Large intestine (tissue), 3 donors: ENCODE results near the gene STX11. TPM values are rescaled to one million over a fixed set of nuclear protein-coding genes. Genes with fewer than 3 reads are reported as not detected.
"Not testable (repeated sequence)": the region's sequence is repeated elsewhere in the genome, so short reads cannot be mapped to it uniquely, and the experiment has no call there.

ENCODE experiments used
- DNase-seq, 2 donors: peaks; one replicate each; pipeline versions ENCODE4 v3.0.0 to v3.0.0-alpha.2; 2013
- H3K27ac ChIP-seq: one replicate; pipeline ENCODE4 v1.5.1; 2013; ENCODE audit warnings: low read length
- H3K27me3 ChIP-seq: 2 replicates; pipeline ENCODE4 v1.6.1; 2013; ENCODE audit warnings: low read length; ENCODE audit not compliant: control insufficient read depth, insufficient read depth
- H3K36me3 ChIP-seq: 2 replicates; pipeline ENCODE4 v1.6.1; 2013; ENCODE audit warnings: low read length; ENCODE audit not compliant: control insufficient read depth, insufficient read depth
- H3K4me1 ChIP-seq: one replicate; pipeline ENCODE4 v1.6.1; 2013; ENCODE audit warnings: low read length; ENCODE audit not compliant: control insufficient read depth, insufficient read depth
- H3K4me3 ChIP-seq: one replicate; pipeline ENCODE4 v1.5.1; 2013; ENCODE audit warnings: low read length
- H3K9me3 ChIP-seq: one replicate; pipeline ENCODE4 v1.6.1; 2013; ENCODE audit warnings: mild to moderate bottlenecking, low read depth, low read length, moderate library complexity; ENCODE audit not compliant: control insufficient read depth
- WGBS: methylation state at CpG from one replicate; pipeline ENCODE4 v1.1.5; 2013; ENCODE audit warnings: low lambda C conversion rate; ENCODE audit not compliant: insufficient coverage; 5-methylcytosine and 5-hydroxymethylcytosine counted together
- polyA plus RNA-seq: library from polyadenylated mRNA; unstranded; fragments of 120-200 nt; gene quantifications from one replicate; pipeline ENCODE4 v1.2.1, GENCODE V29; 2013

Gene STX11
- polyA plus RNA-seq, 1 donor, result 2.6 TPM

DNA sequence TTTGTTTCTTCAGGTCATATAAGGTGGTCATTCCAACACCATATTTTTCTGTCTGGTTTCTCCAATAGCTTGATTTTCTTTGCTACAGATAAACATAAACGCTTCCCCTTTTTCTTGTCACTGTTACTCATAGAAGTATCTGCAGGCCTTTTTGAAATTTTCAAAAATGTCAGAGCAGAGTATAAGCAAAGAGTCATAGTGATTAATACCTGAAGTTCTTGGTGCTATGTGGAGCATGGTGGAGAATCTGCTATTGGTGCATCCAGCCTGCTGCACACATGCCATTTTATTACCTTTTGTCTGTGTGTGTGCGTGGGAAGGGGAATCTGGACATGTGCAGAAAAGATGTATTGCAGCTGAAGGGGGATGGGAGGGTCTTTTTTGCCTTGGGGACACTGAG, 19.7 kb downstream of the STX11 start:
- WGBS, result 100% methylated on average over 1 of the region's 2 CpGs
- Histone ChIP-seq H3K4me3 (no peak overlapping the region), H3K9me3 (no peaks in the 10 kb centered on the region), H3K27ac (no peak overlapping the region), H3K36me3 (no peaks in the 10 kb centered on the region), H3K27me3 (no peaks in the 10 kb centered on the region), H3K4me1 (no peaks in the 10 kb centered on the region)
- DNase-seq, result no peak

DNA sequence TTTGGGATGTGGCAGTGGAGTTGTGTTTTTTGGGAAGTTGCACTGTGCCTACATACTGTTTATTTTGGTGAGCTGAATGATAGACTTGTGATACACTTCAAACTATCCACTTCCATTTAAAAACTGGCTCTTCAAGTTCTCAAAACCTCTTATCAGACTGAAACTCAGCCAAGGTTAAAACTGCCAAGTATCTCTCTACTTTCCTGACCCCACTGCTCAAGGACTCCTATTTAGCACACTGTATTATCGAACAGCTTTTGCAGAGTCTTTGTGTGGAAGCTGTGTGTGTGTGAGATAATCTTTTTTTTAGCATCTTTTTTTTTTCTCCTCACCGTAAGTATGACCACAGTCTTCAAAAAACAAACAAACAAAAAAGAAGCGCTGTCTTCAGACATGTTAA, 21.1 kb downstream of the STX11 start:
- H3K4me3 ChIP-seq, result no peak overlapping the region
- peaks cover 5% of the 10 kb centered on the region for H3K27me3 ChIP-seq
- no peaks in the 10 kb centered on the region for H3K36me3 ChIP-seq
- H3K9me3 ChIP-seq, result no peaks in the 10 kb centered on the region
- no peaks in the 10 kb centered on the region for H3K4me1 ChIP-seq
- no peak overlapping the region for H3K27ac ChIP-seq
- no peak for DNase-seq
- 71% methylated on average over 2 of the region's 3 CpGs for WGBS

DNA sequence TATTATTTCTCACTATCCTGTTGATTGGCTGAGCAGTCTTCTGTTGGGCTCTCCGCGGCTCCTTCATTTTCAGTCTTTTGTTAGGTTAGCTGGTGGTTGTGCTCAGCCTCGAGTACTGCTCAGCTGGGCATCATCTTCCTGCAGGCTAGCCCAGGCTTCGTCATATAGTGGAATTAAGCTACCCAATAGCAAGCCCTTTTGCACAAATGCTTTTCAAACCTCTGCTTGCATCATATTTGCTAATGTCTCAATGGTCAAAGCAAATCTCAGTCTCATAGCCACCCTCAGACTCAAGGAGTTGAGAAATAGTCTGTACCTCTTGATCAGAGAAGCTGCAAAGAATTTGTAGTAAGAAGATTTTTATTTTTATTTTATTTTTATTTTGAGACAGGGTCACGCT, 23.7 kb downstream of the STX11 start:
- no peaks in the 10 kb centered on the region for H3K9me3 ChIP-seq
- H3K27me3 ChIP-seq, result peaks cover 5% of the 10 kb centered on the region
- WGBS, result 80% methylated on average over 1 of the region's 5 CpGs
- no peak overlapping the region for H3K27ac ChIP-seq
- no peak overlapping the region for H3K4me3 ChIP-seq
- H3K36me3 ChIP-seq, result no peaks in the 10 kb centered on the region
- no peaks in the 10 kb centered on the region for H3K4me1 ChIP-seq
- DNase-seq, result no peak

DNA sequence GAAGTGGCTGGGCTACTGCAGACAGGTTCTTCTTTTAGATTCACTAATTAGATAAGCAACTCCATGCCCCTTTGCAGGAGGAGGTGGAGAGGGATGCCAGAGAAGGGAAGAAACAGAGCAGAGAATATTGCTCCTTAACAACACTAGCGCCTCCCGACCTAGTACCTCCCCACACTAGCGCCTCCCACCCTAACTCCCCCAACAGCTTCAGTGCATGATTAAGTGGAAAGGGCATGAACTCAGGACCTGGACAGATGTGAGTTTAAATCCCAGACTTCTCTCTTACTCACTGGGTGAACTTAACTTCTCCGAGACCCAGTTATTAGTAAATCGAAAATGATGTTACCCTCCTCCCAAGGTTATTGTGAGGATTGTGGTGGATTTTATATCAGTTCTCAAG, 25.7 kb downstream of the STX11 start:
- no peak for DNase-seq
- no peaks in the 10 kb centered on the region for H3K4me1 ChIP-seq
- no peak overlapping the region for H3K27ac ChIP-seq
- H3K9me3 ChIP-seq, result no peaks in the 10 kb centered on the region
- no peaks in the 10 kb centered on the region for H3K36me3 ChIP-seq
- peaks cover 5% of the 10 kb centered on the region for H3K27me3 ChIP-seq
- no peak overlapping the region for H3K4me3 ChIP-seq
- WGBS, result 100% methylated on average over 1 of the region's 5 CpGs

DNA sequence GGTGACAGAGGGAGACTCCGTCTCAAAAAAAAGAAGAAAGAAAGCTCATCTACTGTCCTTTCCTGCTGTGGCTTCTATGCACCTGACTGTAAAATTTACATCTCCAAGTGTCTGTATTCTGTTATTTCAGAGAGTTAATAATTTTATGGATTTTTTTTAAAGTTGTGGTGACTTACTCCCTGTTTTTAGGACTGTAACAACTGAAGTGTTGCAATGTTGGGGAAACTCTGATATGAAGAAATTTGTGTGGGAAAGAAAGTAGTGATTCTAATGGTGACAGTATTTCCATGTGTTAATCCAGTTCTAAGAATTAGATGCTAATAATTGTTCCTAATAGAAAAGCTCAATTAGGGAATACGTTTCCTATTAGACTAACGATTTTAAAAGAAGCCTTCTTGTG, 27.4 kb downstream of the STX11 start:
- DNase-seq, result no peak
- Histone ChIP-seq H3K27ac (no peak overlapping the region), H3K27me3 (peaks cover 5% of the 10 kb centered on the region), H3K4me3 (no peak overlapping the region), H3K4me1 (no peaks in the 10 kb centered on the region), H3K9me3 (no peaks in the 10 kb centered on the region), H3K36me3 (no peaks in the 10 kb centered on the region)
- WGBS, result 86% methylated on average over 2 of the region's 3 CpGs

DNA sequence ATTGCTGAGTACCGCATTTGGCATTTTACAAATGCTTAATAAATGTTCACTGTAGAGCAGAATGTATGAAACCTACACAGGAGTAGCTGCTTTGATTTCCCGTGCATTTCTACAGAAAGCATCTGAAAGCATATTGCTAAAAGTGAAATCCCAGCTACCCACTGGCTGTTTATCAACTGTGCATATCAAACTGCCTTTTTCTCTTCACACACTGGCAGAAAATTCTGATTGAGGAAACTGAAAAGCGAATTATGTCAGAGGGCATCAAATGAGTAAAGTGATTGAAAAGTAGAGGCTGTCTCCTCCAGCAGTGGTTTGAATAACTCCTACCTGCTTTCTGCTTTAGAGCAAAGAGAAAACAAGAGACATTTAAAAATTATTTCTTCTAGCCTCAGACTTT, 28.0 kb downstream of the STX11 start:
- no peaks in the 10 kb centered on the region for H3K4me1 ChIP-seq

DNA sequence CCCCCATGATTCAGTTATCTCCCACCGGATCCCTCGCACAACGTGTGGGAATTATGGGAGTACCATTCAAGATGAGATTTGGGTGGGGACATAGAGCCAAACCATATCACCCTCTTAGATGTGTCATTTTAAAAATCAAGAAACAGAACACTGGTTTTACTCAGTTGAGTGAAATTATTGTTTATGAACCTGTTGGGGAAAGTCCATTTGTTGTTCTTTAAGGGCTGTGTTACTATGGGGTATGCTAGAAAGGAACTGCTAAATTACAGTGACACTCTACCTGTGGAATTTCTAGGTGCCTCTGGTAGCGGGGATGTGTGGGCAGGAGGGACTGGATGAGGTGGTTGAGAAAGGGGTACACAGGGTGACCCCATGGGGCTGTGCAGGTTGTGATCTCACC, 28.9 kb downstream of the STX11 start:
- H3K4me3 ChIP-seq, result no peak overlapping the region
- no peak for DNase-seq
- no peaks in the 10 kb centered on the region for H3K4me1 ChIP-seq
- no peaks in the 10 kb centered on the region for H3K36me3 ChIP-seq
- no peaks in the 10 kb centered on the region for H3K9me3 ChIP-seq
- H3K27ac ChIP-seq, result no peak overlapping the region
- peaks cover 5% of the 10 kb centered on the region for H3K27me3 ChIP-seq
- WGBS, result 100% methylated on average over 1 of the region's 4 CpGs

More for the DNA sequence above, 28.0 kb downstream of the STX11 start:
- Histone ChIP-seq H3K9me3 (no peaks in the 10 kb centered on the region), H3K27me3 (peaks cover 5% of the 10 kb centered on the region), H3K27ac (no peak overlapping the region), H3K36me3 (no peaks in the 10 kb centered on the region), H3K4me3 (no peak overlapping the region)
- no peak for DNase-seq
- WGBS, result 90% methylated on average over 2 of the region's 3 CpGs

DNA sequence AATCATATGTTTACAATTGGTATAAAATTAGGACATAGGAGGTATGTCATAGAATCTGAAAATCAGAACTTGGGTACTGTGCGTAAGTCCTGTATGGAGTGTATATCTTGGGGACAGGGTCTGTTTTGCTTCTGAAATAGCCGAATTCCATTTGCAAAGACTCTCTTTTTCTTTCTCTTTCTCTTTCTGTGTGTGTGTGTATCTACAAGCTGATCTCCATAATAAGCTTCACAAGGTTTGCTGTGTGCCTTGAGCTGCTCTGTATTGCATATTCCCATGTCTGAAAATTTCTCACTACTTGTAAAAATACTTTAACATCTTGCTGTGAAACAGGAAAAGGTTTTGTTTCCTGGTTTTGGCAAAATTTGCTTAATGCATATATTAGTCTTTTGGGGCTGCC, 29.5 kb downstream of the STX11 start:
- no peaks in the 10 kb centered on the region for H3K4me1 ChIP-seq
- peaks cover 5% of the 10 kb centered on the region for H3K27me3 ChIP-seq
- H3K27ac ChIP-seq, result no peak overlapping the region
- no peak for DNase-seq
- WGBS, result no CpG with 5 or more reads among the region's 2 CpGs
- no peaks in the 10 kb centered on the region for H3K36me3 ChIP-seq
- H3K9me3 ChIP-seq, result no peaks in the 10 kb centered on the region
- no peak overlapping the region for H3K4me3 ChIP-seq

DNA sequence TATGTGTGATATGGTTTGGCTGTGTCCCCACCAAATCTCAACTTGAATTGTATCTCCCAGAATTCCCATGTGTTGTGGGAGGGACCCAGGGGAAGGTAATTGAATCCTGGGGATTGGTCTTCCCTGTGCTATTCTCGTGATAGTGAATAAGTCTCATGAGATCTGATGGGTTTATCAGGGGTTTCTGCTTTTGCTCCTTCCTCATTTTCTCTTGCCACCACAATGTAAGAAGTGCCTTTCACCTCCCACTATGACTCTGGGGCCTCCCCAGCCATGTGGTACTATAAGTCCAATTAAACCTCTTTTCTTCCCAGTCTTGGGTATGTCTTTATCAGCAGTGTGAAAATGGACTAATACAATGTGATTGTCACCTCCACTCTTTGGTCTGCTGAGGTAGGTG, 30.0 kb downstream of the STX11 start:
- H3K4me3 ChIP-seq, H3K27me3 ChIP-seq, H3K27ac ChIP-seq, H3K36me3 ChIP-seq, DNase-seq, H3K9me3 ChIP-seq, H3K4me1 ChIP-seq: not testable (repeated sequence)
- no CpG with 5 or more reads among the region's 1 CpG for WGBS

DNA sequence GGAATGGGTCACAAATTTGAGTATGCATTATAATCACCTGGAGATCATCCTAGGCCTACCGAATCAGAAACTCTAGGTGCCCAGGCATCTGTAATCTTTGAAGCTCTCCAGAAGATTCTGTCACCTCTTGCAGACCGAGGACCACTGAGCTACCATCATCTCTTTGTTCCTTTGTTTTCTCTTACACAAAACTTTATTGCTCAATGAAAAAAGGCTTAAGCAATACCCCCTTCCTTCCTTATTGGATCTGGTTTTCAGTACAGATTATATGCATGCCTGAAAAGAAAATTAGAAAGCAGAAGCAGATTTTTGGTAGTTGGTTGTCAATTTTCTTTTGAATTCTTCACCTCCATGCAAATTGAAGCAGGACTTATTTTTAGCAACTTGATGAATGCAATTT, 31.3 kb downstream of the STX11 start:
- no peaks in the 10 kb centered on the region for H3K4me1 ChIP-seq

DNA sequence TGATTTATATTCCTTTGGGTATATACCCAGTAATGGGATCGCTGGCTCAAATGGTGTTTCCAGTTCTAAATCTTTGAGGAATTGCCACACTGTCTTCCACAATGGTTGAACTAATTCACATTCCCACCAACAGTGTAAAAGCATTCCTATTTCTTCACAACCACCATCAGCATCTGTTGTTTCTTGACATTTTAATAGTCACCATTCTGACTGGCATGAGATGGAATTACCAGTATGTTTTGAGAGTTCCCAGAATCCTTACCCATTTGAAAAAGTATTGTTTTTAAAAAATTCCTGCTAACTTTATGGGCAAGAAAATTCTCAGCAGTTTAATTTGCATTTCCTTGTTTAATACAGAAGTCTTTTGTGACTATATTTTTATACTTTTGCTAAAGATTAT, 33.9 kb downstream of the STX11 start:
- no CpG with 5 or more reads among the region's 1 CpG for WGBS
- not testable (repeated sequence) for H3K36me3 ChIP-seq, H3K27ac ChIP-seq, DNase-seq, H3K4me3 ChIP-seq, H3K4me1 ChIP-seq
- H3K27me3 ChIP-seq, result peaks cover 15% of the 10 kb centered on the region
- H3K9me3 ChIP-seq, result peaks cover 10% of the 10 kb centered on the region

More for the DNA sequence above, 31.3 kb downstream of the STX11 start:
- H3K9me3 ChIP-seq, result peaks cover 2% of the 10 kb centered on the region
- peaks cover 5% of the 10 kb centered on the region for H3K27me3 ChIP-seq
- no peaks in the 10 kb centered on the region for H3K36me3 ChIP-seq
- 100% methylated on average over 1 of the region's 2 CpGs for WGBS
- H3K27ac ChIP-seq, result no peak overlapping the region
- H3K4me3 ChIP-seq, result no peak overlapping the region
- DNase-seq, result no peak
